ENCODE results near the gene MACROD2. TPM values are rescaled to one million over a fixed set of nuclear protein-coding genes. Genes with fewer than 3 reads are reported as not detected.

MACROD2 gene
- total RNA-seq, 1 experiment from 2014 or later, result 1.4 TPM

- intact Hi-C loops (cut with micrococcal nuclease; ENCODE audit: unreplicated experiment), result no loop called here
- POLR2A ChIA-PET (ENCODE audit: low non-redundant PET), result no interaction called here
- BruUV-seq (replicated peaks), result no TSS peak
- DNase-seq (ENCODE audit: low spot score), result no peak
- CTCF ChIA-PET, result no interaction called here
- H3K27me3 ChIP-seq (replicated peaks; ENCODE audit: insufficient read depth, low read depth, low read length, poor library complexity), result no peaks in the 10 kb centered on the region
- H3K36me3 ChIP-seq (ENCODE audit: insufficient read depth, low read length, poor library complexity, severe bottlenecking), result no peaks in the 10 kb centered on the region
- no peak overlapping the region for H3K27ac ChIP-seq (ENCODE audit: low read depth, low read length, poor library complexity, severe bottlenecking)
- no peak for TF ChIP-seq CTCF (conservative IDR thresholded peaks at IDR 0.05; ENCODE audit: low read depth, low read length)
- no peak for TF ChIP-seq EZH2 (IDR thresholded peaks at IDR 0.05; ENCODE audit: borderline replicate concordance, low read depth, low read length, poor library complexity, severe bottlenecking)
- no peaks in the 10 kb centered on the region for H3K4me1 ChIP-seq (ENCODE audit: insufficient read depth, low read length, poor library complexity, severe bottlenecking)
- no peaks in the 10 kb centered on the region for H3K9me3 ChIP-seq (ENCODE audit: low read depth, low read length, poor library complexity, severe bottlenecking)
- no peak overlapping the region for H3K4me3 ChIP-seq (ENCODE audit: low read depth, low read length, poor library complexity, severe bottlenecking)
Observed at GRCh38 chr20:14431568-14431967, 436.3 kb downstream of the MACROD2 start.

- intact Hi-C loops (cut with micrococcal nuclease; ENCODE audit: unreplicated experiment), result no loop called here
- H3K27me3 ChIP-seq (replicated peaks; ENCODE audit: insufficient read depth, low read depth, low read length, poor library complexity), result no peaks in the 10 kb centered on the region
- H3K4me3 ChIP-seq (ENCODE audit: low read depth, low read length, poor library complexity, severe bottlenecking), result no peak overlapping the region
- TF ChIP-seq CTCF (conservative IDR thresholded peaks at IDR 0.05; ENCODE audit: low read depth, low read length), result no peak
- no peak for TF ChIP-seq EZH2 (IDR thresholded peaks at IDR 0.05; ENCODE audit: borderline replicate concordance, low read depth, low read length, poor library complexity, severe bottlenecking)
- no peaks in the 10 kb centered on the region for H3K9me3 ChIP-seq (ENCODE audit: low read depth, low read length, poor library complexity, severe bottlenecking)
- no peak for DNase-seq (ENCODE audit: low spot score)
- no TSS peak for BruUV-seq (replicated peaks)
- ChIA-PET POLR2A (ENCODE audit: low non-redundant PET) (no interaction called here), CTCF (no interaction called here)
- H3K4me1 ChIP-seq (ENCODE audit: insufficient read depth, low read length, poor library complexity, severe bottlenecking), result no peaks in the 10 kb centered on the region
- no peaks in the 10 kb centered on the region for H3K36me3 ChIP-seq (ENCODE audit: insufficient read depth, low read length, poor library complexity, severe bottlenecking)
- no peak overlapping the region for H3K27ac ChIP-seq (ENCODE audit: low read depth, low read length, poor library complexity, severe bottlenecking)
Observed at GRCh38 chr20:14432085-14432484, 436.8 kb downstream of the MACROD2 start.

GRCh38 chr20:14432597-14432996, 437.3 kb downstream of the MACROD2 start:
- TF ChIP-seq EZH2 (IDR thresholded peaks at IDR 0.05; ENCODE audit: borderline replicate concordance, low read depth, low read length, poor library complexity, severe bottlenecking) (no peak), CTCF (conservative IDR thresholded peaks at IDR 0.05; ENCODE audit: low read depth, low read length) (no peak)
- intact Hi-C loops (cut with micrococcal nuclease; ENCODE audit: unreplicated experiment), result no loop called here
- Histone ChIP-seq H3K4me1 (ENCODE audit: insufficient read depth, low read length, poor library complexity, severe bottlenecking) (no peaks in the 10 kb centered on the region), H3K4me3 (ENCODE audit: low read depth, low read length, poor library complexity, severe bottlenecking) (no peak overlapping the region), H3K27me3 (replicated peaks; ENCODE audit: insufficient read depth, low read depth, low read length, poor library complexity) (no peaks in the 10 kb centered on the region), H3K27ac (ENCODE audit: low read depth, low read length, poor library complexity, severe bottlenecking) (no peak overlapping the region), H3K9me3 (ENCODE audit: low read depth, low read length, poor library complexity, severe bottlenecking) (no peaks in the 10 kb centered on the region), H3K36me3 (ENCODE audit: insufficient read depth, low read length, poor library complexity, severe bottlenecking) (no peaks in the 10 kb centered on the region)
- BruUV-seq (replicated peaks), result no TSS peak
- CTCF ChIA-PET, result no interaction called here
- POLR2A ChIA-PET (ENCODE audit: low non-redundant PET), result no interaction called here
- DNase-seq (ENCODE audit: low spot score), result no peak
